WTC11 (cell line): ENCODE data around the gene STK39. TPM values are rescaled to one million over a fixed set of nuclear protein-coding genes. Genes with fewer than 3 reads are reported as not detected.

Source experiments
- ATAC-seq: fragments of 200-7000 bp; cut with Tn5 transposase; 2 replicates; pipeline ENCODE4 v1.10.0; 2021; ENCODE audit warnings: mild to moderate bottlenecking, moderate library complexity
- CTCF ChIA-PET: fragments of 300-600 bp; sonication (Branson Sonifier 250); formaldehyde crosslinking; loops from one replicate; lab custom pipeline; 2021; ENCODE audit warnings: antibody characterized with exemption; lab: Charles Lee
- POLR2A ChIA-PET: fragments of 350-600 bp; sonication (Branson Sonifier 250); formaldehyde crosslinking; loops from one replicate; lab custom pipeline; 2021; ENCODE audit warnings: antibody characterized with exemption; lab: Charles Lee
- DNase-seq: peaks from one replicate; pipeline ENCODE4 v3.0.0; 2021; ENCODE audit warnings: low spot score
- H3K27ac Mint-ChIP-seq: 2 replicates; pipeline ENCODE4 v1.8.0; 2021; ENCODE audit warnings: mixed read lengths
- H3K27me3 Mint-ChIP-seq: 2 replicates; pipeline ENCODE4 v1.8.0; 2021; ENCODE audit warnings: low read depth, mild to moderate bottlenecking, moderate library complexity, mixed read lengths
- H3K36me3 Mint-ChIP-seq: 2 replicates; pipeline ENCODE4 v1.8.0; 2021; ENCODE audit warnings: mixed read lengths
- H3K4me1 Mint-ChIP-seq: 2 replicates; pipeline ENCODE4 v1.8.0; 2022; ENCODE audit warnings: mixed read lengths
- H3K4me3 Mint-ChIP-seq: 2 replicates; pipeline ENCODE4 v1.8.0; 2021; ENCODE audit warnings: mild to moderate bottlenecking, moderate library complexity, mixed read lengths
- H3K9me3 Mint-ChIP-seq: 2 replicates; pipeline ENCODE4 v1.8.0; 2021; ENCODE audit warnings: mixed read lengths
- ATF2 ChIP-seq: sonication (generic); formaldehyde crosslinking; IDR thresholded peaks from 2 replicates; pipeline ENCODE4 v1.8.1; 2022; ENCODE audit warnings: low read depth, missing genetic modification reagents, borderline replicate concordance
- ATF3 ChIP-seq: sonication (generic); formaldehyde crosslinking; conservative IDR thresholded peaks from 2 replicates; pipeline ENCODE4 v1.8.1; 2022; ENCODE audit warnings: mild to moderate bottlenecking, missing genetic modification reagents
- CREM ChIP-seq: sonication (generic); formaldehyde crosslinking; IDR thresholded peaks from 2 replicates; pipeline ENCODE4 v1.8.1; 2022; ENCODE audit warnings: mild to moderate bottlenecking, missing genetic modification reagents, moderate library complexity
- JUN ChIP-seq: sonication (generic); formaldehyde crosslinking; IDR thresholded peaks from 2 replicates; pipeline ENCODE4 v1.8.0; 2023; ENCODE audit warnings: mild to moderate bottlenecking, missing genetic modification reagents
- KAT7 ChIP-seq: sonication (generic); formaldehyde crosslinking; IDR thresholded peaks from 2 replicates; pipeline ENCODE4 v1.8.1; 2023; ENCODE audit warnings: missing genetic modification reagents, mild to moderate bottlenecking, borderline replicate concordance
- NFATC4 ChIP-seq: fragments of 250-450 bp; sonication (Bioruptor Pico); IDR thresholded peaks from 2 replicates; pipeline ENCODE4 v1.9.0; 2021; ENCODE audit warnings: mild to moderate bottlenecking
- RELA ChIP-seq: sonication (generic); formaldehyde crosslinking; IDR thresholded peaks from 2 replicates; pipeline ENCODE4 v1.8.1; 2022; ENCODE audit warnings: missing genetic modification reagents, mild to moderate bottlenecking, borderline replicate concordance
- RORB ChIP-seq: fragments of 250-450 bp; sonication (Bioruptor Pico); IDR thresholded peaks from 2 replicates; pipeline ENCODE4 v1.9.0; 2021; ENCODE audit warnings: mild to moderate bottlenecking
- TCF7 ChIP-seq: sonication (generic); formaldehyde crosslinking; IDR thresholded peaks from 2 replicates; pipeline ENCODE4 v1.8.0; 2022; ENCODE audit warnings: mild to moderate bottlenecking, low read depth, missing genetic modification reagents, moderate library complexity
- TP53 ChIP-seq: sonication (generic); formaldehyde crosslinking; IDR thresholded peaks from 2 replicates; pipeline ENCODE4 v1.8.1; 2023; ENCODE audit warnings: mild to moderate bottlenecking, missing genetic modification reagents
- ZBTB21 ChIP-seq: sonication (generic); formaldehyde crosslinking; IDR thresholded peaks from 2 replicates; pipeline ENCODE4 v1.8.1; 2023; ENCODE audit warnings: mild to moderate bottlenecking, missing genetic modification reagents, borderline replicate concordance
- ZNF138 ChIP-seq: sonication (generic); formaldehyde crosslinking; conservative IDR thresholded peaks from 2 replicates; pipeline ENCODE4 v1.8.1; 2022; ENCODE audit warnings: mild to moderate bottlenecking, moderate library complexity, missing genetic modification reagents
- ZNF317 ChIP-seq: sonication (generic); formaldehyde crosslinking; IDR thresholded peaks from 2 replicates; pipeline ENCODE4 v1.8.1; 2023; ENCODE audit warnings: low read depth, mild to moderate bottlenecking, moderate library complexity, missing genetic modification reagents, borderline replicate concordance
- ZNF416 ChIP-seq: fragments of 250-450 bp; sonication (Bioruptor Pico); IDR thresholded peaks from 2 replicates; pipeline ENCODE4 v1.9.0; 2021; ENCODE audit warnings: mild to moderate bottlenecking, inconsistent platforms
- total RNA-seq: library from RNA; stranded (reverse); gene quantifications from 3 replicates; pipeline ENCODE4 v1.2.3, GENCODE V29; 2021
- TF ChIP-seq, protein P1 (sequence below): fragments of 250-450 bp; sonication (Bioruptor Pico); conservative IDR thresholded peaks from 2 replicates; pipeline ENCODE4 v1.9.0; 2021; ENCODE audit warnings: mild to moderate bottlenecking
- TF ChIP-seq, protein P2 (sequence below): sonication (generic); formaldehyde crosslinking; IDR thresholded peaks from 2 replicates; pipeline ENCODE4 v1.8.0; 2023; ENCODE audit warnings: missing genetic modification reagents, mild to moderate bottlenecking, borderline replicate concordance

STK39 gene
- total RNA-seq, 1 experiment from 2014 or later = 20.5 TPM

DNA sequence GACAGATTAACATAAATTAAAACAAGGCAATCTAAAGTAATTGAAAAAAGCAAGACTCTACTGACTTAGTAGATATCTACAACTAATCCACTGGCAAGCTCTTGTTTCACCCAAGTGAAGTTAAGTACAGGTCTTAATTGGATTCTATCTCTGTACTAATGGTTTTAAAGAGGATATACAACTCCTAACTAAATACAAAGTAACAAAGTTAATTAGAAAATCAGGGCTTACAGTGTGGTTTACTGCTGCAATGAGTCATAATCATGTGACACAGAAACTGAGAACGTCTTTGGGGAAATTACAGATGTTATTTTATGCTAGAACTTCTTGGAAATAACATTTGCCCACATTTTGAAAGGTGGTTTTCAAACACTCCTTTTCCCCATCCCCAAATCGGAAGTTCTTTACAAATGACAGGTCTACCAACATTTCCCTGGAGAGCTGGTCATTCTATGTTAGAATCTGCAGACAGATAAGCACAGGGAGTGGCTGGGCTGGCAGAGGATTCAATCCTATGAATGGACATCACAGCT is 245.3 kb downstream of the STK39 start:
- H3K4me3 Mint-ChIP-seq = no peak overlapping the region
- POLR2A ChIA-PET = no interaction called here
- CTCF ChIA-PET = interaction anchor here (1.2 kb wide), 1 partner anchor 117 kb away, joined by 5 read pairs; no protein-coding TSS in a partner anchor
- no peak for ATAC-seq
- peaks cover 11% of the 10 kb centered on the region for H3K4me1 Mint-ChIP-seq
- TF ChIP-seq ATF2 (CRISPR knock-in tag) = no peak
- TF ChIP-seq JUN (CRISPR knock-in tag) = no peak
- no peak for TF ChIP-seq ZBTB21
- TF ChIP-seq ATF3 = no peak
- no peak for TF ChIP-seq NFATC4
- peaks cover 5% of the 10 kb centered on the region for H3K36me3 Mint-ChIP-seq
- H3K27me3 Mint-ChIP-seq = no peaks in the 10 kb centered on the region
- no peak overlapping the region for H3K27ac Mint-ChIP-seq
- DNase-seq = no peak
- H3K9me3 Mint-ChIP-seq = peaks cover 9% of the 10 kb centered on the region

DNA sequence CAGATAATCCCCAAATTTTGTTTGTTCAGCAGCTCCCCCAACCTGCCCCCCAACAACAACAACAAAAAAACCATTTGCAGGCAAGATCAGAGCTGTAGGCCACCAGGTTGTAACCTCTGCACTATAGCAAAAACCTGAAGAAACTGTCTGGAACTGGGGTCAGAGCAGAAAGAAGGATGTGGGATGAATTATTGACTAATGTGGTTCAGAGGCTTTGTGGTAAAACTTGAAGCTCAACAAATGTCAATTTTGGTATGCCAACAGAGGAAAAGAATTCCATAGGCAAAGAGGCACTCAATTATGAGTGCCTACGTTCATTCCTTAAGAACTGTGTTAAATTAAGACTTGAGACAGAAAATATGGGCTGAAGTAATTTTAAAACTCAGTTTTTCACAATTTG is 255.1 kb downstream of the STK39 start:
- TF ChIP-seq CREM (no peak), RELA (CRISPR knock-in tag) (no peak), TP53 (CRISPR knock-in tag) (no peak), TCF7 (CRISPR knock-in tag) (no peak), RORB (no peak), KAT7 (CRISPR knock-in tag) (no peak), ZNF138 (CRISPR knock-in tag) (no peak)
- TF ChIP-seq, protein P1, sequence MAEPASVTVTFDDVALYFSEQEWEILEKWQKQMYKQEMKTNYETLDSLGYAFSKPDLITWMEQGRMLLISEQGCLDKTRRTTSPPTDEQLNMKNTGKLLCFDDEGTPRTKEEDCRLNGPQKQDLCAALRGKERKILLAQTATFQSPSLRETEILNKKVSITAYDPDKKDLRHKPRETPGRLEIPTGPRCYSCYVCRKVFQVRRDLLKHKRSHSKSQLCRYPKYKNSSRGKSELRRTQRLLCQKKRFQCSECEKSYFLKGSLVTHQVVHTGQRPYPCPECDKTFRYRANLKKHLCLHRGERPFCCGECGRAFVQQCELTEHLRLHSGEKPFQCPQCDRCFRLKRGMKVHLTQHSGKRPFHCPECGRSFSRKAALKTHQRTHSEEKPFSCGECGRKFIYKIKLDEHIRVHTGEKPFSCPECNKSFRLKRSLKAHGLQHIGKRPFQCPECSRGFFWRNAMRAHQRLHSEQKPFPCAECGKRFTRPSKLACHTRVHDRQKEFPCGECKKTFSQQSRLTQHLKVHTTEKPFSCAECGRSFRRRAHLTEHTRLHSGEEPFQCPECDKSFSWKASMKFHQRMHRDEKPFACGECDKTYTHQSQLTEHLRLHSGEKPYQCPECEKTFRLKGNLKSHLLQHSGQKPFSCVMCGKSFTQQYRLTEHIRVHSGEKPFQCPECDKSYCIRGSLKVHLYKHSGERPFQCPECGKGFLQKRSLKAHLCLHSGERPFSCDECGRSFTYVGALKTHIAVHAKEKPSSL (CRISPR knock-in tag) = no peak
- TF ChIP-seq, protein P2, sequence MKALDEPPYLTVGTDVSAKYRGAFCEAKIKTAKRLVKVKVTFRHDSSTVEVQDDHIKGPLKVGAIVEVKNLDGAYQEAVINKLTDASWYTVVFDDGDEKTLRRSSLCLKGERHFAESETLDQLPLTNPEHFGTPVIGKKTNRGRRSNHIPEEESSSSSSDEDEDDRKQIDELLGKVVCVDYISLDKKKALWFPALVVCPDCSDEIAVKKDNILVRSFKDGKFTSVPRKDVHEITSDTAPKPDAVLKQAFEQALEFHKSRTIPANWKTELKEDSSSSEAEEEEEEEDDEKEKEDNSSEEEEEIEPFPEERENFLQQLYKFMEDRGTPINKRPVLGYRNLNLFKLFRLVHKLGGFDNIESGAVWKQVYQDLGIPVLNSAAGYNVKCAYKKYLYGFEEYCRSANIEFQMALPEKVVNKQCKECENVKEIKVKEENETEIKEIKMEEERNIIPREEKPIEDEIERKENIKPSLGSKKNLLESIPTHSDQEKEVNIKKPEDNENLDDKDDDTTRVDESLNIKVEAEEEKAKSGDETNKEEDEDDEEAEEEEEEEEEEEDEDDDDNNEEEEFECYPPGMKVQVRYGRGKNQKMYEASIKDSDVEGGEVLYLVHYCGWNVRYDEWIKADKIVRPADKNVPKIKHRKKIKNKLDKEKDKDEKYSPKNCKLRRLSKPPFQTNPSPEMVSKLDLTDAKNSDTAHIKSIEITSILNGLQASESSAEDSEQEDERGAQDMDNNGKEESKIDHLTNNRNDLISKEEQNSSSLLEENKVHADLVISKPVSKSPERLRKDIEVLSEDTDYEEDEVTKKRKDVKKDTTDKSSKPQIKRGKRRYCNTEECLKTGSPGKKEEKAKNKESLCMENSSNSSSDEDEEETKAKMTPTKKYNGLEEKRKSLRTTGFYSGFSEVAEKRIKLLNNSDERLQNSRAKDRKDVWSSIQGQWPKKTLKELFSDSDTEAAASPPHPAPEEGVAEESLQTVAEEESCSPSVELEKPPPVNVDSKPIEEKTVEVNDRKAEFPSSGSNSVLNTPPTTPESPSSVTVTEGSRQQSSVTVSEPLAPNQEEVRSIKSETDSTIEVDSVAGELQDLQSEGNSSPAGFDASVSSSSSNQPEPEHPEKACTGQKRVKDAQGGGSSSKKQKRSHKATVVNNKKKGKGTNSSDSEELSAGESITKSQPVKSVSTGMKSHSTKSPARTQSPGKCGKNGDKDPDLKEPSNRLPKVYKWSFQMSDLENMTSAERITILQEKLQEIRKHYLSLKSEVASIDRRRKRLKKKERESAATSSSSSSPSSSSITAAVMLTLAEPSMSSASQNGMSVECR (CRISPR knock-in tag) = no peak
- POLR2A ChIA-PET = no interaction called here
- Mint-ChIP-seq H3K4me1 (peaks cover 7% of the 10 kb centered on the region; the same call in 1 of the 2 replicates), H3K4me3 (no peak overlapping the region), H3K27ac (no peak overlapping the region), H3K36me3 (no peaks in the 10 kb centered on the region), H3K9me3 (no peaks in the 10 kb centered on the region), H3K27me3 (no peaks in the 10 kb centered on the region)
- ATAC-seq (no peak), DNase-seq (no peak)
- CTCF ChIA-PET = no interaction called here

DNA sequence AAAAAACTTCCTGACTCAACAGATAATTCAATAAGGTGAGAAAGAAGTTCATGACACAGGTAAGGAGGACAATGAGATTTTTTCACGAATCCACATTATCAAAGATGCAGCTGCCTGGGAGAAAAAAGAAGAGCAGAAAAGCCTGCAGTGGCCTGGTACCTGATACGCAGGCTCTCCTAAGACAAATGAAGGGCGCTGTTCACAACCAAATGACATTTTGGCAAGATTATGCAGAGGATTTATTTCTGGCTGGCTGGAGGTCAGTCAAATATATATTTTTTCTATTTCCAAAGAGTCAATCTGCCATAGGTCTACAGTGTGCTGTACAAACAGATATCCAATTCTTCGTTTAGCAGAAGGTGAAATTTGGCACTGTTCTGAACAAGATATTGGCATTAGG is 257.3 kb downstream of the STK39 start:
- Mint-ChIP-seq H3K27ac (no peak overlapping the region), H3K27me3 (no peaks in the 10 kb centered on the region), H3K4me1 (peaks cover 12% of the 10 kb centered on the region), H3K9me3 (no peaks in the 10 kb centered on the region), H3K36me3 (no peaks in the 10 kb centered on the region), H3K4me3 (no peak overlapping the region)
- DNase-seq = no peak
- no peak for ATAC-seq
- CTCF ChIA-PET = interaction anchor here (0.9 kb wide), 1 partner anchor 128 kb away, joined by 3 read pairs; no protein-coding TSS in a partner anchor
- POLR2A ChIA-PET = no interaction called here
- no peak for TF ChIP-seq ZNF416
- TF ChIP-seq, protein P2 (CRISPR knock-in tag) = no peak
- TF ChIP-seq ZNF317 = no peak
